ENCODE data around the gene STYXL2. TPM values are rescaled to one million over a fixed set of nuclear protein-coding genes. Genes with fewer than 3 reads are reported as not detected.

STYXL2 gene
- total RNA-seq, 2 experiments from 2014 or later, result not detected

GRCh38 chr1:167082511-167083027 lies 11.3 kb upstream of the STYXL2 start:
- no peak overlapping the region for H3K27ac Mint-ChIP-seq
- CTCF ChIA-PET, result interaction anchor here (0.9 to 1.3 kb wide), 3 partner anchors 8 to 173 kb away, joined by 3 to 4 read pairs (median 4); partner anchors contain the start of gene GPA33
- H3K4me1 Mint-ChIP-seq (ENCODE audit: low read depth), result peaks cover 13% of the 10 kb centered on the region
- peaks cover 1% of the 10 kb centered on the region for H3K36me3 Mint-ChIP-seq (ENCODE audit: low read depth)
- no peaks in the 10 kb centered on the region for H3K9me3 Mint-ChIP-seq
- H3K4me3 Mint-ChIP-seq, result no peak overlapping the region
- intact Hi-C loops (cut with micrococcal nuclease), result no loop called here
- DNase-seq, result no peak
- no peaks in the 10 kb centered on the region for H3K27me3 Mint-ChIP-seq (ENCODE audit: low read depth)

- Mint-ChIP-seq H3K36me3 (ENCODE audit: low read depth) (peaks cover 1% of the 10 kb centered on the region), H3K4me3 (no peak overlapping the region), H3K27me3 (ENCODE audit: low read depth) (no peaks in the 10 kb centered on the region), H3K27ac (no peak overlapping the region), H3K4me1 (ENCODE audit: low read depth) (peaks cover 17% of the 10 kb centered on the region), H3K9me3 (no peaks in the 10 kb centered on the region)
- CTCF ChIA-PET, result interaction anchor here (1.0 to 1.6 kb wide), 3 partner anchors 36 to 137 kb away, joined by 3 to 6 read pairs (median 3); no protein-coding TSS in a partner anchor
- DNase-seq, result no peak
- intact Hi-C loops (cut with micrococcal nuclease), result no loop called here
Measured at GRCh38 chr1:167083066-167083665, 10.7 kb upstream of the STYXL2 start.

- H3K27ac Mint-ChIP-seq, result no peak overlapping the region
- no peak overlapping the region for H3K4me3 Mint-ChIP-seq
- H3K27me3 Mint-ChIP-seq (ENCODE audit: low read depth), result no peaks in the 10 kb centered on the region
- H3K36me3 Mint-ChIP-seq (ENCODE audit: low read depth), result peaks cover 1% of the 10 kb centered on the region
- CTCF ChIA-PET, result interaction anchor here (0.7 to 1.6 kb wide), 5 partner anchors 19 to 136 kb away, joined by 3 to 6 read pairs (median 3); no protein-coding TSS in a partner anchor
- peaks cover 24% of the 10 kb centered on the region for H3K4me1 Mint-ChIP-seq (ENCODE audit: low read depth)
- no peak for DNase-seq
- no peaks in the 10 kb centered on the region for H3K9me3 Mint-ChIP-seq
- intact Hi-C loops (cut with micrococcal nuclease), result loop anchor here (1.0 kb wide), 1 partner anchor 136 kb away; the partner anchor contains the start of gene POU2F1
Measured at GRCh38 chr1:167083871-167084270, 10.0 kb upstream of the STYXL2 start.

GRCh38 chr1:167084757-167085156 lies 9.1 kb upstream of the STYXL2 start:
- intact Hi-C loops (cut with micrococcal nuclease), result loop anchor here (1.0 kb wide), 2 partner anchors 19 to 136 kb away; partner anchors contain the start of gene POU2F1
- Mint-ChIP-seq H3K4me3 (no peak overlapping the region), H3K27me3 (ENCODE audit: low read depth) (no peaks in the 10 kb centered on the region), H3K36me3 (ENCODE audit: low read depth) (peaks cover 1% of the 10 kb centered on the region), H3K27ac (no peak overlapping the region), H3K9me3 (no peaks in the 10 kb centered on the region), H3K4me1 (ENCODE audit: low read depth) (peaks cover 33% of the 10 kb centered on the region)
- DNase-seq, result no peak
- CTCF ChIA-PET, result interaction anchor here (0.7 to 1.6 kb wide), 8 partner anchors 16 to 456 kb away, joined by 3 to 6 read pairs (median 3); no protein-coding TSS in a partner anchor

- intact Hi-C loops (cut with micrococcal nuclease), result no loop called here
- H3K9me3 Mint-ChIP-seq, result no peaks in the 10 kb centered on the region
- CTCF ChIA-PET, result interaction anchor here (0.9 to 2.0 kb wide), 3 partner anchors 11 to 27 kb away, joined by 3 to 6 read pairs (median 4); no protein-coding TSS in a partner anchor
- DNase-seq, result no peak
- H3K27ac Mint-ChIP-seq, result no peak overlapping the region
- no peaks in the 10 kb centered on the region for H3K27me3 Mint-ChIP-seq (ENCODE audit: low read depth)
- H3K4me3 Mint-ChIP-seq, result no peak overlapping the region
- H3K36me3 Mint-ChIP-seq (ENCODE audit: low read depth), result peaks cover 3% of the 10 kb centered on the region
- peaks cover 44% of the 10 kb centered on the region for H3K4me1 Mint-ChIP-seq (ENCODE audit: low read depth)
Measured at GRCh38 chr1:167086033-167086432, 7.8 kb upstream of the STYXL2 start.

- Mint-ChIP-seq H3K36me3 (ENCODE audit: low read depth) (peaks cover 2% of the 10 kb centered on the region), H3K4me3 (no peak overlapping the region), H3K27me3 (ENCODE audit: low read depth) (no peaks in the 10 kb centered on the region), H3K27ac (no peak overlapping the region), H3K9me3 (no peaks in the 10 kb centered on the region), H3K4me1 (ENCODE audit: low read depth) (peaks cover 44% of the 10 kb centered on the region)
- no peak for DNase-seq
- intact Hi-C loops (cut with micrococcal nuclease), result no loop called here
- CTCF ChIA-PET, result interaction anchor here (0.9 to 2.0 kb wide), 3 partner anchors 11 to 27 kb away, joined by 3 to 6 read pairs (median 4); no protein-coding TSS in a partner anchor
Measured at GRCh38 chr1:167086768-167087167, 7.1 kb upstream of the STYXL2 start.

GRCh38 chr1:167088746-167089417 lies 5.0 kb upstream of the STYXL2 start:
- intact Hi-C loops (cut with micrococcal nuclease), result no loop called here
- Mint-ChIP-seq H3K27me3 (ENCODE audit: low read depth) (no peaks in the 10 kb centered on the region), H3K9me3 (no peaks in the 10 kb centered on the region), H3K27ac (peak overlapping the region; percentile 32), H3K4me3 (no peak overlapping the region), H3K4me1 (ENCODE audit: low read depth) (peaks cover 44% of the 10 kb centered on the region), H3K36me3 (ENCODE audit: low read depth) (peaks cover 2% of the 10 kb centered on the region)
- DNase-seq, result peak; percentile 52
- CTCF ChIA-PET, result interaction anchor here (0.5 to 1.7 kb wide), 3 partner anchors 22 to 32 kb away, joined by 3 to 8 read pairs (median 4); no protein-coding TSS in a partner anchor

- no peak for DNase-seq
- peak overlapping the region; percentile 21 for H3K4me3 Mint-ChIP-seq
- peak overlapping the region; percentile 88 for H3K27ac Mint-ChIP-seq
- no peaks in the 10 kb centered on the region for H3K9me3 Mint-ChIP-seq
- intact Hi-C loops (cut with micrococcal nuclease), result loop anchor here (1.0 to 2.0 kb wide), 4 partner anchors 13 to 130 kb away; partner anchors contain the start of gene POU2F1
- peaks cover 45% of the 10 kb centered on the region for H3K4me1 Mint-ChIP-seq (ENCODE audit: low read depth)
- CTCF ChIA-PET, result interaction anchor here (0.8 to 2.0 kb wide), 8 partner anchors 8 to 319 kb away, joined by 3 to 8 read pairs (median 4); partner anchors contain the start of gene POU2F1
- H3K27me3 Mint-ChIP-seq (ENCODE audit: low read depth), result no peaks in the 10 kb centered on the region
- peaks cover 2% of the 10 kb centered on the region for H3K36me3 Mint-ChIP-seq (ENCODE audit: low read depth)
Measured at GRCh38 chr1:167089939-167090313, 3.9 kb upstream of the STYXL2 start.

GRCh38 chr1:167090314-167090942 lies 3.4 kb upstream of the STYXL2 start, which contains the start of gene GPA33:
Gene GPA33 (minus strand): TSS chr1:167090377. CDS start chr1:167090287, 90 bp downstream.
- intact Hi-C loops (cut with micrococcal nuclease), result loop anchor here (1.0 to 2.0 kb wide), 4 partner anchors 13 to 130 kb away; partner anchors contain the start of gene POU2F1
- DNase-seq, result peak; percentile 61
- no peaks in the 10 kb centered on the region for H3K27me3 Mint-ChIP-seq (ENCODE audit: low read depth)
- H3K4me1 Mint-ChIP-seq (ENCODE audit: low read depth), result peaks cover 50% of the 10 kb centered on the region
- peak within 1 kb of the TSS; percentile 21 for H3K4me3 Mint-ChIP-seq
- peak within 1 kb of the TSS; percentile 88 for H3K27ac Mint-ChIP-seq
- H3K36me3 Mint-ChIP-seq (ENCODE audit: low read depth), result peaks cover 2% of the 10 kb centered on the region
- no peaks in the 10 kb centered on the region for H3K9me3 Mint-ChIP-seq
- CTCF ChIA-PET, result interaction anchor here (0.8 to 2.0 kb wide), 10 partner anchors 8 to 450 kb away, joined by 3 to 8 read pairs (median 4); partner anchors contain the start of gene POU2F1

- DNase-seq, result no peak
- CTCF ChIA-PET, result interaction anchor here (0.6 to 2.0 kb wide), 5 partner anchors 9 to 74 kb away, joined by 3 to 8 read pairs (median 3); no protein-coding TSS in a partner anchor
- H3K4me3 Mint-ChIP-seq, result no peak overlapping the region
- no peak overlapping the region for H3K27ac Mint-ChIP-seq
- H3K36me3 Mint-ChIP-seq (ENCODE audit: low read depth), result peaks cover 2% of the 10 kb centered on the region
- no peaks in the 10 kb centered on the region for H3K27me3 Mint-ChIP-seq (ENCODE audit: low read depth)
- peaks cover 43% of the 10 kb centered on the region for H3K4me1 Mint-ChIP-seq (ENCODE audit: low read depth)
- peaks cover 2% of the 10 kb centered on the region for H3K9me3 Mint-ChIP-seq
- intact Hi-C loops (cut with micrococcal nuclease), result no loop called here
Measured at GRCh38 chr1:167092653-167093052, 1.2 kb upstream of the STYXL2 start.

- H3K4me1 Mint-ChIP-seq (ENCODE audit: low read depth), result peaks cover 24% of the 10 kb centered on the region
- H3K36me3 Mint-ChIP-seq (ENCODE audit: low read depth), result peaks cover 2% of the 10 kb centered on the region
- no peak overlapping the region for H3K4me3 Mint-ChIP-seq
- H3K27ac Mint-ChIP-seq, result no peak overlapping the region
- peaks cover 2% of the 10 kb centered on the region for H3K9me3 Mint-ChIP-seq
- H3K27me3 Mint-ChIP-seq (ENCODE audit: low read depth), result no peaks in the 10 kb centered on the region
- CTCF ChIA-PET, result interaction anchor here (1.5 kb wide), 1 partner anchor 36 kb away, joined by 5 read pairs; no protein-coding TSS in a partner anchor
- DNase-seq, result no peak
- intact Hi-C loops (cut with micrococcal nuclease), result no loop called here
Measured at GRCh38 chr1:167094690-167095089, 815 bp downstream of the STYXL2 start.
